ENCODE results near the gene RAD51B. TPM values are rescaled to one million over a fixed set of nuclear protein-coding genes. Genes with fewer than 3 reads are reported as not detected.

The RAD51B gene
- total and polyA plus RNA-seq, 8 donors, result 10.8 to 18.3 (median 14.1) TPM

GRCh38 chr14:68228656-68229055, 409.1 kb downstream of the RAD51B start:
- H3K27ac ChIP-seq, result no peak overlapping the region
- H3K4me1 ChIP-seq, result peaks cover 12 to 32% of the 10 kb centered on the region in 2 donors
- no peaks in the 10 kb centered on the region for H3K9me3 ChIP-seq
- H3K27me3 ChIP-seq, result no peaks in the 10 kb centered on the region
- intact Hi-C loops (cut with DNase I), result no loop called here
- no peak for TF ChIP-seq CTCF (IDR thresholded peaks at IDR 0.05)
- ATAC-seq, result no peak
- H3K4me3 ChIP-seq, result no peak overlapping the region
- no peak for DNase-seq
- no peaks in the 10 kb centered on the region for H3K36me3 ChIP-seq

- no peaks in the 10 kb centered on the region for H3K36me3 ChIP-seq
- no peak overlapping the region for H3K27ac ChIP-seq
- intact Hi-C loops (cut with DNase I), result no loop called here
- no peaks in the 10 kb centered on the region for H3K27me3 ChIP-seq
- ATAC-seq (no peak), DNase-seq (no peak)
- H3K4me3 ChIP-seq, result no peak overlapping the region
- TF ChIP-seq CTCF (IDR thresholded peaks at IDR 0.05), result no peak
- H3K9me3 ChIP-seq, result no peaks in the 10 kb centered on the region
- peaks cover 12 to 39% of the 10 kb centered on the region in 2 donors for H3K4me1 ChIP-seq
Observed at GRCh38 chr14:68229423-68230100, 410.0 kb downstream of the RAD51B start.

GRCh38 chr14:68230202-68230949, 410.8 kb downstream of the RAD51B start:
- Histone ChIP-seq H3K4me3 (no peak overlapping the region), H3K9me3 (no peaks in the 10 kb centered on the region), H3K27me3 (no peaks in the 10 kb centered on the region), H3K36me3 (no peaks in the 10 kb centered on the region), H3K27ac (peak overlapping the region in 1 of 2 donors; percentile 89), H3K4me1 (peaks cover 12 to 39% of the 10 kb centered on the region in 2 donors)
- no peak for DNase-seq
- intact Hi-C loops (cut with DNase I), result no loop called here
- no peak for TF ChIP-seq CTCF (IDR thresholded peaks at IDR 0.05)
- no peak for ATAC-seq

- no peak overlapping the region for H3K4me3 ChIP-seq
- ATAC-seq (no peak), DNase-seq (no peak)
- no peak for TF ChIP-seq CTCF (IDR thresholded peaks at IDR 0.05)
- peaks cover 12 to 39% of the 10 kb centered on the region in 2 donors for H3K4me1 ChIP-seq
- intact Hi-C loops (cut with DNase I), result no loop called here
- no peaks in the 10 kb centered on the region for H3K9me3 ChIP-seq
- peak overlapping the region; percentile 75 to 89 for H3K27ac ChIP-seq
- no peaks in the 10 kb centered on the region for H3K36me3 ChIP-seq
- H3K27me3 ChIP-seq, result no peaks in the 10 kb centered on the region
Observed at GRCh38 chr14:68230950-68231717, 411.6 kb downstream of the RAD51B start.

- intact Hi-C loops (cut with DNase I), result no loop called here
- Histone ChIP-seq H3K27me3 (no peaks in the 10 kb centered on the region), H3K9me3 (no peaks in the 10 kb centered on the region), H3K4me3 (no peak overlapping the region), H3K36me3 (no peaks in the 10 kb centered on the region), H3K27ac (peak overlapping the region; percentile 75 to 89), H3K4me1 (peaks cover 12 to 39% of the 10 kb centered on the region in 2 donors)
- ATAC-seq (peak; percentile 10), DNase-seq (no peak)
- no peak for TF ChIP-seq CTCF (IDR thresholded peaks at IDR 0.05)
Observed at GRCh38 chr14:68231898-68232297, 412.3 kb downstream of the RAD51B start.

Data from left lung (tissue), 10 donors.